Measurements from ENCODE around the gene IHH.

DNA sequence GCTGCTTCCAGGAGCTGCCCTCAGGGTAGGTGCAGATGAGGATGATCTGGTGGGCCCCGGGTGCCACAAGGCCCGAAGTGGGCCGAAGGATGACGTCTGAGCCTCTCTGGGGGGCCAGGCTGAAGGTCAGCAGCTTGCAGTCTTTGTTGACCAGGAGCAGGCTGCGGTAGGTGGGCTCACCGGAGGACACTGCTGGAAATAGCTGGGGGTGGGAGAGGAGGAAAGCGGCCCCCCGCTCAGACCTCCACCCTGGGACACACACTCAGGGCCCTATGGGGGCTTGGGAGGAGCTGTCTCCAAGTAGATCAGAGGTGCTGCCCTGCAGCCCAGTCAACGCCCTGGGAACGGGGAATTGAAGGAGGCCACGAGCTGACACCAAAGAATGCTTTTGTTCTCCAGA, 36.7 kb downstream of the IHH start:
- TF ChIP-seq, protein P1, sequence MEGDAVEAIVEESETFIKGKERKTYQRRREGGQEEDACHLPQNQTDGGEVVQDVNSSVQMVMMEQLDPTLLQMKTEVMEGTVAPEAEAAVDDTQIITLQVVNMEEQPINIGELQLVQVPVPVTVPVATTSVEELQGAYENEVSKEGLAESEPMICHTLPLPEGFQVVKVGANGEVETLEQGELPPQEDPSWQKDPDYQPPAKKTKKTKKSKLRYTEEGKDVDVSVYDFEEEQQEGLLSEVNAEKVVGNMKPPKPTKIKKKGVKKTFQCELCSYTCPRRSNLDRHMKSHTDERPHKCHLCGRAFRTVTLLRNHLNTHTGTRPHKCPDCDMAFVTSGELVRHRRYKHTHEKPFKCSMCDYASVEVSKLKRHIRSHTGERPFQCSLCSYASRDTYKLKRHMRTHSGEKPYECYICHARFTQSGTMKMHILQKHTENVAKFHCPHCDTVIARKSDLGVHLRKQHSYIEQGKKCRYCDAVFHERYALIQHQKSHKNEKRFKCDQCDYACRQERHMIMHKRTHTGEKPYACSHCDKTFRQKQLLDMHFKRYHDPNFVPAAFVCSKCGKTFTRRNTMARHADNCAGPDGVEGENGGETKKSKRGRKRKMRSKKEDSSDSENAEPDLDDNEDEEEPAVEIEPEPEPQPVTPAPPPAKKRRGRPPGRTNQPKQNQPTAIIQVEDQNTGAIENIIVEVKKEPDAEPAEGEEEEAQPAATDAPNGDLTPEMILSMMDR (IDR thresholded peaks at IDR 0.05): no peak
- no peak for TF ChIP-seq EZH2 (IDR thresholded peaks at IDR 0.05; ENCODE audit: borderline replicate concordance, insufficient read depth, low read depth, low read length, poor library complexity, severe bottlenecking)

All from B cell (primary cell).